ENCODE data around the gene SHANK1. TPM values are rescaled to one million over a fixed set of nuclear protein-coding genes. Genes with fewer than 3 reads are reported as not detected.
"Not testable (repeated sequence)": the region's sequence is repeated elsewhere in the genome, so short reads cannot be mapped to it uniquely, and the experiment has no call there.

SHANK1 gene
- total RNA-seq, 1 experiment from 2014 or later = not detected

DNA sequence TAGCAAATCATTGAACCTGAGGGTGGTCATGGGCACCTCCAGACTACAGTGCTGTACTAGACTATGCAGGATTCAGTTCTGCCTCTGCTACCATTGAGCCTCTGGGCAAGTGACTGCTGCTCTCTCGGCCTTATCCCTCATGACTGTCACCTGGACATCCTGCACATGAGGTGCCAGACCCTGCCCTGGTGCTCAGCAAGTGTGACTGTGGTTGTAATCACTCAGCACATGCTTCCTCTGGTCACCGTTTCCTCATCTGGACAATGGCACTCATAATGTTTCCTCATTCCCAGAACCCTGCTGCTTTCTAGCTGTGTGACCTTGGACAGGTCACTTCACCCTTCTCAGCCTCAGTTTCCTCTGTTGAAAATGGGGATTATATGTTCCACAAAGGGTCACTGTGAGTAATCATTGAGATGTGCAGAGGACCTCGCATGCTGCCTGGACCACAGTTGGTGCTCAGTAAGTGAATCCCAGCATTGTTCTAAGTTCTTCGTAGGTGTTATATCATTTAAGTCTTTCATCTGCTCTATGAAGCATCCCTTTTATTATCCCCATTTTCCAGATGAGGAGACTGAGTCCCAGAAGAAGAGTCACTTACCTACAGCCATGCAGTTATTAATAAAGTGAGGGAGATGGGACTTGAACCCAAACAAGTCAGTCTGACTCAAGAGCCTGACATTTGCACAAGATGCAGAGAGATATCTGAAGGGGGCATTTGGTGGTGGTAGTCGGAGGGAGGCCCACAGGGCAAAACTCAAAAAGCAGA, 83.1 kb downstream of the SHANK1 start:
- peaks cover 8% of the 10 kb centered on the region for H3K9me3 ChIP-seq (replicated peaks)
- H3K4me1 ChIP-seq = no peaks in the 10 kb centered on the region
- no peak overlapping the region for H3K27ac ChIP-seq
- H3K27me3 ChIP-seq = peaks cover 6% of the 10 kb centered on the region; the same call in 1 of the 2 replicates
- no peak for DNase-seq
- no peak overlapping the region for H3K4me3 ChIP-seq
- no peaks in the 10 kb centered on the region for H3K36me3 ChIP-seq

DNA sequence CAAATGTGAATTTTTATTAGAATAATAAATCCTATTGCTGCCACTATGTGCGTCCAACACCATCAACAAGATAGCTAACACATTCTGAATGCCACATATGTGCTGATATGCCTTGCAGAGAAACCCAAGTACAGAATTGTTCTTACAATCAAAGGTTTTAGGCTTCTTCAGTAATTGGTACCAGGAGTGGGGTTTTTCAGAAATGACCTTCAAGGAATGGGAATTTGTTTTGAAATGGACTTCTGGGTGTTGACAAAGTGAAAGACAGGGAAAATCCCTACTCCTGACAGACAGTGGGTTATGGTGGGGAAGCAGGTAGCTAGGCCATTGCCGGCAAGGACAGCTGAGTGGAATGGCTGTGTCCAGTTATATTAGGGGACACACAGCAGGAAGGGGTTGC, 85.6 kb downstream of the SHANK1 start:
- no peaks in the 10 kb centered on the region for H3K36me3 ChIP-seq
- no peak overlapping the region for H3K4me3 ChIP-seq
- peaks cover 8% of the 10 kb centered on the region for H3K9me3 ChIP-seq (replicated peaks)
- H3K4me1 ChIP-seq = no peaks in the 10 kb centered on the region
- no peak for DNase-seq
- no peak overlapping the region for H3K27ac ChIP-seq
- H3K27me3 ChIP-seq = no peaks in the 10 kb centered on the region

DNA sequence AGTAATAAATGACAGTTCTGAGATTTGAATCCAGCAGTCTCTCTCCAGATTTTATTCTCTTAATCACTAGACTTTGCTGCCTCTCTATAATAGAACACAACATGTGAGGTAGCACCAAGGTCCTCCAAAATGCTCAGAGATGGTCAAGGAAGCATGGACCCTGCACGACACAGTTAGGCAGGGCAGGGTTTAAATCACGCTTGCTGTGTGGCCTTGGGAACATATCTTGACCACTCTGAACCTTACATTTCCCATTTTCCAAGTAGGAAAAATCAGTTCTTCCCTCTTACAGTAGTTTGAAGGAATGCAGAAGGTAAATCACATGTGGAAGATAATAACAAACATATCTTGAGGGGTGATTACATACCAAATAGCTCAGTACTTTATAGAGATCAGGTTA, 86.2 kb downstream of the SHANK1 start:
- Histone ChIP-seq H3K9me3 (replicated peaks) (peaks cover 8% of the 10 kb centered on the region), H3K27me3 (no peaks in the 10 kb centered on the region), H3K4me3 (no peak overlapping the region), H3K27ac (no peak overlapping the region), H3K4me1 (no peaks in the 10 kb centered on the region), H3K36me3 (no peaks in the 10 kb centered on the region)
- no peak for DNase-seq

DNA sequence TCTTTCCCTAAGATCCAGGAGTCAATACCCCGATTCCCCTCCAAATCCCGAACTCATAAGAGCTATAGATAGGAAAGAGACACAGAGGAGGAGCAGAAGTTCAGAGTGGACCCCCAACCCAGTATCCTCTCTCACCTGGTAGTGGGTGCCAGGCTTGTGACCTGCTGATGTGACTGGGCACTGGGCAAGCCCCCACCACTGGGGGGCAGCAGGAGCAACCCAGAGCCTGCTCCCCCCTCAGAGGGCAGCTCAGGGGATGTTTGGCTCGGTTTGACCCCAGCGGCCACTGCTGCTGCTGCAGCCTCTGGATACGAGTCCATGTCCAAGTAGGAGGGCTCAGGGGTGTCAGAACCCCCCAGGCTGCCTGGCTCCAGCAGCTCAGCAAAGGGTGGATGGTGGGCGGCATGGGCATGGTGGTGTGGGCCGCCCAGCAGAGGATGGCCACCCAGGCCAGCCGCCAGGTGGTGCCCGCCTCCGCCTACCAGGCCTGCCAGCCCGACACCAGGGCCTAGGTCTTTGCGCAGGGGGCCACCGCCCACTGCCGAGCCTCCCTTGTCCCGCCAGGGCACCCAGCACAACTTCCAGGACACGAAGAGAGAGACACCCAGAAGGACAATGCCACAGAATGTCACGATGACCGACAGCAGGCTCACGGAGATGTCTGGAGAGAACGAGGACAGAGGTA, 87.3 kb downstream of the SHANK1 start:
- no peaks in the 10 kb centered on the region for H3K4me1 ChIP-seq
- H3K27ac ChIP-seq = no peak overlapping the region

DNA sequence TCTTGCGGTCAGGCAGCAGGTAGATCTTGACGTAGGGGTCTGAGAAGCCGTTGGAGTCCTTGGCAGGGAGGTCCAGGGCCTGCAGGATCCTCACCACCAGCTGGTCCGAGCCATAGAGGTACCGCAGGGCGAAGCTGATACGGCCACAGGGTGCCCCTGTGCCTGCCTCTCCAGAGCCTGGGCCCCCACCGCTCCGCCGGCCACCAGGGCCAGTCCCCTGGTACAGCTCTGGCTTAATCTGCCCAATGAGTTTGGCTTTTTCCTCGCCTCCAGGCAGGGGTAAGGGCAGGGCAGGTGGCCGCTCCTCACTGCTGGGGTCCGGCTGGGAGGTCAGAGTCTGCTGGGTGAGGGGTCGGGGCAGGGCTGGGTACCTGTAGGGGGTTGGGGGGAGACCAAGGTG, 89.8 kb downstream of the SHANK1 start:
- Histone ChIP-seq H3K27ac (no peak overlapping the region), H3K36me3 (no peaks in the 10 kb centered on the region), H3K27me3 (no peaks in the 10 kb centered on the region), H3K4me3 (no peak overlapping the region), H3K9me3 (replicated peaks) (peaks cover 8% of the 10 kb centered on the region), H3K4me1 (0 out of 2 replicates have a peak, but pooled peaks cover 4% of the 10 kb centered on the region)
- DNase-seq = no peak

More for the DNA sequence above, 87.3 kb downstream of the SHANK1 start:
- H3K36me3 ChIP-seq = no peaks in the 10 kb centered on the region
- H3K9me3 ChIP-seq (replicated peaks) = peaks cover 8% of the 10 kb centered on the region
- no peak for DNase-seq
- H3K27me3 ChIP-seq = no peaks in the 10 kb centered on the region
- H3K4me3 ChIP-seq = no peak overlapping the region

DNA sequence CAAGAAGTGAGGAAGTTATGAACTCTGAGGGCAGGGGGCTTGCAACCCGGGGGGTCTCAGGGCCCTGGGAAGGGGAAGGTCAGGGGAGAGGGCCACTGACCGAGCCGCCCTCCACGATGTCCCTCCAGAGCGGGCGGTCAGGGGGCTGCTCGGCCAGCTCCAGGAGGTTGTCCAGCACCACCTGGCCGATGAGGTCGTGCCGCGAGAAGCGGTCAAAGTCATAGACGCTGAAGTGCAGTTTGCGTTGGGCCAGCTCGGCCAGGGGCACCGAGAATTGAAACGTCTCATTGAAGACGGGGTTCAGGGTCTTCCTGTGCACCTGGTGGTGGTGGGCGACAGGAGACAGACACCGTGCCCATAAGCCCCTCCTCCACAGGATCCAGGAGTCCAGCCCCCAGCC, 90.4 kb downstream of the SHANK1 start:
- Histone ChIP-seq H3K4me3 (no peak overlapping the region), H3K4me1 (0 out of 2 replicates have a peak, but pooled peaks cover 4% of the 10 kb centered on the region), H3K27me3 (no peaks in the 10 kb centered on the region), H3K36me3 (no peaks in the 10 kb centered on the region), H3K27ac (no peak overlapping the region), H3K9me3 (replicated peaks) (peaks cover 8% of the 10 kb centered on the region)
- DNase-seq = no peak

DNA sequence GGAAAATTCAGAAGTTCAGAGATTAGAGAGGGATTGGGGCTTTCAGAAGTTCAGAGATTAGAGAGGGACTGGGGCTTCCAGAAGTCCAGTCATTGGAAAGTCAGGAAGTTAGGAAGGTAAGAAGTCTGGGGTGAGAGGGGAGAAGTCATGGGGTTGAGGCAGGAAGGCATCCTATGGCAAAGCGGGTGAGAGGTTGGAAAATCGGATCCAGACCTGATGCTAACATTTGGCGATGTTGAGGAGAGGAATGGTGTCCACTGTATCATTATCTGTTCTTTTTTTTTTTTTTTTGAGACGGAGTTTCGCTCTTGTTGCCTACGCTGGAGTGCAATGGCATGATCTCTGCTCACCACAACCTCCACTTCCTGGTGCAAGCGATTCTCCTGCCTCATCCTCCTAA, 91.1 kb downstream of the SHANK1 start:
- no peak for DNase-seq
- no peaks in the 10 kb centered on the region for H3K36me3 ChIP-seq
- 0 out of 2 replicates have a peak, but pooled peaks cover 4% of the 10 kb centered on the region for H3K4me1 ChIP-seq
- peaks cover 2% of the 10 kb centered on the region for H3K9me3 ChIP-seq (replicated peaks)
- no peak overlapping the region for H3K4me3 ChIP-seq
- H3K27me3 ChIP-seq = no peaks in the 10 kb centered on the region
- no peak overlapping the region for H3K27ac ChIP-seq

DNA sequence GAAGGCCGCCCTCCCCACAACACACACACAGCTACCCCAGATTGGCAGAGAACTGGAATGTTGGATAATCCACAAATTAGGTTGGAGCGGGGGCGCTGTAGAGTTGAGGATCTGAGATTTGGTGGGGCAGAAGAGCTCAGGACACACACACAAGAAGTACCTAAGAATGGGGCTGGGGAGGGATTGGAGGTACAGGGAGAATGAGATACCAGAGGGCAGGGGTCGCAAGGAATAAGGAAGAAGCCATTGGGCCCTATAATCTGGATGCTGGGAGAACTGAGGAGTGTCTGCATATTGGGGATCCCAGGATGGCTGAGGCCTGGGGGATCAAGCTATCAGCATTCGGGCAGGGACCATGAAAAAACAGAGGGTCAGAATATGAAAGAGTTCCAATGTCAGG, 91.5 kb downstream of the SHANK1 start:
- Histone ChIP-seq H3K27ac (no peak overlapping the region), H3K4me3 (no peak overlapping the region), H3K27me3 (no peaks in the 10 kb centered on the region), H3K9me3 (replicated peaks) (no peaks in the 10 kb centered on the region), H3K4me1 (0 out of 2 replicates have a peak, but pooled peaks cover 4% of the 10 kb centered on the region), H3K36me3 (no peaks in the 10 kb centered on the region)
- no peak for DNase-seq

DNA sequence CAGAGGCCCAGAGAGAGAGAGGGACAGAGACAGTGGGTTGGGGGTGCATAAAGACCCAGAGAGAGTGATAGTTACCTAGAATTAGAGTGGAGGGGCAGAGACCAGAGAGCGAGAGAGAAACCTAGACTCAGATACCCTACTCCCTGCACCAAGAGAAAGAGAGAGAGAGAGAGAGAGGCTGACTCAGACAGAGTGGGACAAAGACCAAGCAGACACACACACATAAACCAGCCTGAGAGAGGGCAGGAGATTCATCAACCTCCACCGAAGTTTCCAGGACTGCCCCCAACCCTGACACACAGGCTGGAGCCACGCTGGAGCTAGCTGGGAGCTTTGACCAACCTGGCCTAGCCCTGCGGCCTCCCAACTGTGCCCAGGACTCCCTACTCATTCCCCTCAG, 92.8 kb downstream of the SHANK1 start:
- H3K36me3 ChIP-seq = no peaks in the 10 kb centered on the region
- no peak overlapping the region for H3K4me3 ChIP-seq
- no peak for DNase-seq
- 0 out of 2 replicates have a peak, but pooled peaks cover 4% of the 10 kb centered on the region for H3K4me1 ChIP-seq
- H3K27me3 ChIP-seq = no peaks in the 10 kb centered on the region
- no peak overlapping the region for H3K27ac ChIP-seq
- no peaks in the 10 kb centered on the region for H3K9me3 ChIP-seq (replicated peaks)

DNA sequence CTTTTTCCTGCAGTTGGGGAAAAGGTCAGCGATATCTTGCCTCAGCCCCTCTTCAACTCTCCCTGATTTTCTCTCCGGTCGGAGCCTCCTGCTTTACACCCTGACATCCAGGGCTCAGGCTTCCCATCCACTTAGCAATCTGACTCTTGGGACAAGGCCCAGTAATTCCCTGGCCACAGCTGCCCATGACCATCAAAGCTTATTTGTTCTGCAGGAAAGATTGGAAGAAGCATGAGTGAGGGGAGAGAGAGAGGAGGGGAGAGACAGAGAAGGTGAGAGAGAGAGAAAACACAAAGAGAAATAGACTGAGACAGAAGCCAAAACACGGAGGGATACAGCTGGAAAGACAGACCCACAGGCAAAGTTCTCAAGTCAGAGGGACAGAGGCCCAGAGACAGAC, 93.6 kb downstream of the SHANK1 start:
- DNase-seq = peak; percentile 75 to 89
- H3K4me3 ChIP-seq = no peak overlapping the region

DNA sequence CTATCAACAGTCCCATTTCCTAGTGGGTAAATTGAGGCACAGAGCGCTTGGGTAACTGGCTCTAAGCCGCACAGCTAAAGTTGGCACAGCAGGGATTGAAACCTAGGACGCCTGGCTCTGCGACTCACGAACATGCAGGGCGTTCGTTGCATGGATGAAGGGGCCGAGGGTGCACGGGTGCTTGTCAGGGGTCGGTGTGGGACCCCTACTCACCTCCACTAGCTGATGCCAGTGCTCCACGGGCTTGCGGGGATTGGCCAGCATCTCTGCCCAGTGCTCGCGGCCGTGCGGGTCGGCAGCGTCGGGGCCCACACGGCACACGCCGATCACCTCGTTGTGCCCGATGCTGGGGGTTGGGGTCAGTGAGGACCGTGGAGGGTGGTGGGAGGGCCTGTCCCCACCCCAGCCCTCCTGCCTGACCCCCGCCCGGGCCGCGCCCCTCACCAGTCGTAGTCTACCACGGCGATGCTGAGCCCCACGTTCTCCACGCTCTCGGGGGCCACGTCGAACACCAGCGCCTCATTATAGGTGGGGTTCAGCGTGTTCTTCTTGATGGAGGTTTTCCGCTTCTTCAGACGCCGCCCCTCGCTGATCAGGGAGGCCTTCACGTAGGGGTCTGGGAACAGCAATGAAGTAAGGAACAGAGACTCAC, 94.5 kb downstream of the SHANK1 start:
- no peak overlapping the region for H3K27ac ChIP-seq
- no peak overlapping the region for H3K4me3 ChIP-seq
- no peaks in the 10 kb centered on the region for H3K27me3 ChIP-seq
- no peaks in the 10 kb centered on the region for H3K9me3 ChIP-seq (replicated peaks)
- no peaks in the 10 kb centered on the region for H3K36me3 ChIP-seq
- DNase-seq = no peak
- H3K4me1 ChIP-seq = 0 out of 2 replicates have a peak, but pooled peaks cover 4% of the 10 kb centered on the region

More for the DNA sequence above, 93.6 kb downstream of the SHANK1 start:
- Histone ChIP-seq H3K9me3 (replicated peaks) (no peaks in the 10 kb centered on the region), H3K36me3 (no peaks in the 10 kb centered on the region), H3K27me3 (no peaks in the 10 kb centered on the region), H3K4me1 (0 out of 2 replicates have a peak, but pooled peaks cover 4% of the 10 kb centered on the region), H3K27ac (no peak overlapping the region)

DNA sequence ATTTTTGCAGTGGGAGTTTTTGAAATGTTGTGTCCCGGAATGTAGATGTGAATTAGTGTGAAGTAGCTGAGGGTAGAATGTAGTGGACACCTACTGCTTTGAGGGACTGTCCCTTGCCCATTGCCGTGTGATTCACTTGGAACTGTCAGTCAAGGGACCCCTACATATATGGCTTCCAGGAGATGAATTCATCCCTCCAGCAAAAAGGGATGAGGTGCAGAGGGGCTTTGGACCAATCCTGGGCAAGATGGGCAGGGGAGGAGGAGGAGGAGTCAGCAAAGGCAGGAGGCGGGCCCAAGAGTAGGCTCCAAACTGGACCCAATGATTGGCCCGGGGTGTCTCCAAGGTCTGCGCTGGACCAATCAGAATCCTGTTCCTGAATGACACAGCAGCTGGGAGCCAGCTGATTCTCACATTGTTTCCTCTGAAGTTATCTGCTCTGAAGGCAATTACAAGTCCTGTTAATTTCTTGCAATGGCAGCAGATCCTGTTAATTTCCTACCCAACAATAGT, 99.2 kb downstream of the SHANK1 start:
- H3K36me3 ChIP-seq; H3K4me1 ChIP-seq; DNase-seq; H3K27me3 ChIP-seq; H3K9me3 ChIP-seq (replicated peaks); H3K4me3 ChIP-seq; H3K27ac ChIP-seq: not testable (repeated sequence)

DNA sequence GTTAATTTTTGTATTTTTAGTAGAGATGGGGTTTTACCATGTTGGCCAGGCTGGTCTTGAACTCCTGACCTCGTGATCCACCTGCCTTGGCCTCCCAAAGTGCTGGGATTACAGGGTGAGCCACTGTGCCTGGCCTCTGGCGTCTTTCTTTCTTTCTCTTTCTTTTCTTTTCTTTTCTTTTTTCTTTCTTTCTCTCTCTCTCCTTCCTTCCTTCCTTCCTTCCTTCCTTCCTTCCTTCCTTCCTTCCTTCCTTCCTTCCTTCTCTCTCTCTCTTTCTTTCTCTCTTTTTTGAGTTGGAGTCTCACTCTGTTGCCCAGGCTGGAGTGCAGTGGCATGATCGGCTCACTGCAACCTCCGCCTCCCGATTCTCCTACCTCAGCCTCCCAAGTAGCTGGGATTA, 100.4 kb downstream of the SHANK1 start:
- H3K9me3 ChIP-seq (replicated peaks); H3K4me1 ChIP-seq; DNase-seq: not testable (repeated sequence)

DNA sequence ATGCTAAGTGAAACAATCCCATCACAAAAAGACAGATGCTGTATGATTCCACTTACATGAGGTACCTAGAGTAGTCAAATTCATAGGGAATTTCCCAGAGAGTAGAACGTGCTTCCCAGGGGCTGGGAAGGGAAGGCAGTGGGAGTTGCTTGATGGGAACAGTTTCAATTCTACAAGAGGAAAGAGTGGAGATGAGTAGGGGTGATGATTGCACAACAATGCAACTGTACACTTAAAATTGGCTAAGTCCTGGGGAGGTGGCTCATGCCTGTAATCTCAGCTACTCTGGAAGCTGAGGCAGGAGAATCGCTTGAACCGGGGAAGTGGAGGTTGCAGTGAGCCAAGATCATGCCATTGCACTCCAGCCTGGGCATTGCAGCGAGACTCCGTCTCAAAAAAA, 101.2 kb downstream of the SHANK1 start:
- H3K9me3 ChIP-seq (replicated peaks); H3K4me3 ChIP-seq; H3K4me1 ChIP-seq; H3K27ac ChIP-seq; H3K27me3 ChIP-seq; H3K36me3 ChIP-seq; DNase-seq: not testable (repeated sequence)

More for the DNA sequence above, 100.4 kb downstream of the SHANK1 start:
- H3K36me3 ChIP-seq, H3K4me3 ChIP-seq, H3K27me3 ChIP-seq, H3K27ac ChIP-seq: not testable (repeated sequence)
